ENCODE results near the gene ZBTB21.

- TF ChIP-seq CTCF (IDR thresholded peaks at IDR 0.05) (no peak), POLR2AphosphoS5 (IDR thresholded peaks at IDR 0.05; ENCODE audit: low read depth, low read length) (no peak), REST (IDR thresholded peaks at IDR 0.05; ENCODE audit: insufficient read depth in 1 of 2, low read depth in 2 of 2, low read length in 1 of 2) (no peak), TCF7L2 (IDR thresholded peaks at IDR 0.05; ENCODE audit: low read depth, low read length) (no peak), SIN3A (IDR thresholded peaks at IDR 0.05; ENCODE audit: borderline replicate concordance, insufficient read depth, low read depth, low read length) (no peak)
These were observed 61.9 kb downstream of the ZBTB21 start for GRCh38 chr21:41948078-41948895.
